Karpas-422 (cell line): ENCODE results near the gene SCRG1. TPM values are rescaled to one million over a fixed set of nuclear protein-coding genes. Genes with fewer than 3 reads are reported as not detected.

Experiments
- DNase-seq: peaks from one replicate; pipeline ENCODE4 v3.0.0-alpha.2; 2015
- H2AFZ ChIP-seq: fragments of 200-600 bp; sonication (generic); 2 replicates; pipeline ENCODE4 v1.6.1; 2014; ENCODE audit warnings: antibody characterized with exemption, low read length, mixed read lengths
- H3K27ac ChIP-seq: fragments of 200-600 bp; sonication (generic); 2 replicates; pipeline ENCODE4 v1.5.1; 2014; ENCODE audit warnings: mild to moderate bottlenecking, low read length, moderate library complexity
- H3K27me3 ChIP-seq: fragments of 200-600 bp; sonication (generic); 2 replicates; pipeline ENCODE4 v1.6.1; 2014; ENCODE audit warnings: low read length, mixed read lengths
- H3K36me3 ChIP-seq: fragments of 200-600 bp; sonication (generic); 2 replicates; pipeline ENCODE4 v1.6.1; 2014; ENCODE audit warnings: low read length, mixed read lengths; ENCODE audit not compliant: insufficient read depth
- H3K4me1 ChIP-seq: fragments of 200-600 bp; sonication (generic); 2 replicates; pipeline ENCODE4 v1.6.1; 2014; ENCODE audit warnings: mild to moderate bottlenecking, low read length, mixed read lengths
- H3K4me2 ChIP-seq: fragments of 200-600 bp; sonication (generic); 2 replicates; pipeline ENCODE4 v1.6.1; 2014; ENCODE audit warnings: low read length, low read depth, mild to moderate bottlenecking; ENCODE audit not compliant: poor library complexity, severe bottlenecking
- H3K4me3 ChIP-seq: fragments of 200-600 bp; sonication (generic); 2 replicates; pipeline ENCODE4 v1.5.1; 2014; ENCODE audit warnings: mild to moderate bottlenecking, antibody characterized with exemption, low read length, mixed read lengths
- H3K79me2 ChIP-seq: fragments of 200-600 bp; sonication (generic); 2 replicates; pipeline ENCODE4 v1.6.1; 2014; ENCODE audit warnings: mild to moderate bottlenecking, low read length, mixed read lengths
- H3K9ac ChIP-seq: fragments of 200-600 bp; sonication (generic); 2 replicates; pipeline ENCODE4 v1.6.0; 2014; ENCODE audit warnings: low read length
- H3K9me2 ChIP-seq: fragments of 200-600 bp; sonication (generic), shearing (Covaris generic); replicated peaks from 2 replicates; pipeline ENCODE4 v1.6.0; 2014; ENCODE audit warnings: mild to moderate bottlenecking, low read length, moderate library complexity; ENCODE audit not compliant: insufficient read depth
- H3K9me3 ChIP-seq: fragments of 300-700, 200-600 bp; sonication (generic); 2 replicates; pipeline ENCODE4 v1.6.1; 2014; ENCODE audit warnings: low read length, mixed read lengths
- H4K20me1 ChIP-seq: fragments of 200-600 bp; sonication (generic); 2 replicates; pipeline ENCODE4 v1.6.1; 2014; ENCODE audit warnings: mild to moderate bottlenecking, antibody characterized with exemption, low read length, low read depth; ENCODE audit not compliant: insufficient read depth
- total RNA-seq: library from RNA; depleted of rRNA; stranded (reverse); fragments of >200 nt; shearing (Covaris generic); gene quantifications from 2 replicates; pipeline ENCODE4 v1.2.3, GENCODE V29; 2014; ENCODE audit warnings: low replicate concordance

SCRG1 gene
- total RNA-seq, 1 experiment from 2014 or later, result not detected

DNA sequence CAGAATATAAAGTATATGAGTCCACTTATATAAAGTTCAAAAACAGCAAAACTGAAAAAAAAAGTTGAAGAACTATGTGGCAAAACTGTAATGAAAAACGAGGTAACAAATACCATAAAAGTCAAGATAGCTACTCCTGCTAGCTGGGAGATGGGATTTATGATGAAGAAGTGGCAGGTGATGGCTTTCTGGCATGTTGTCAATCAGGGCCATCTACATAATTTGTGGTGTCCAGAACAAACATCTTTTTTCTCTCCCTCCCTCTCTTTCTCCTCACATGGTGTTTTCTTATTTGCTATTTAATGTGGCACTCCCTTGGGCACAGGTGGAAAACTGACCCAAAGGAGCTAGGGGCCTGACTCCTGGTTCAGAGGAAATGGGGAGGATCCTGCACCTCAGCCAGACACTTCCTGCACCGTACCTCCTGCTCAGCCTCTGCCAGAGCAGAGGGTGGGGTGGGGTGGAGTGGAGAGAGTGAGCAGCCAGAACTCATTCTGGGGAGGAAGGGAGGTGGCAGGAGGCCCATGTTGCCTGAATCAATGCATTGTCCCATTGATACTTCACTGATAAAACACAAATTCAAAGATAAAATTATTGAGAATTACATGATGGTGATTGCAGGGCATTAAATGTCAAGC is 33.4 kb downstream of the SCRG1 start:
- H3K79me2 ChIP-seq, result no peaks in the 10 kb centered on the region
- H3K4me2 ChIP-seq, result no peak overlapping the region
- no peaks in the 10 kb centered on the region for H4K20me1 ChIP-seq
- H3K9ac ChIP-seq, result no peak overlapping the region
- no peak overlapping the region for H2AFZ ChIP-seq
- no peak overlapping the region for H3K27ac ChIP-seq
- H3K4me1 ChIP-seq, result peaks cover 10% of the 10 kb centered on the region
- H3K9me2 ChIP-seq, result no peaks in the 10 kb centered on the region
- H3K4me3 ChIP-seq, result no peak overlapping the region
- H3K9me3 ChIP-seq, result no peaks in the 10 kb centered on the region
- no peaks in the 10 kb centered on the region for H3K27me3 ChIP-seq
- DNase-seq, result no peak
- H3K36me3 ChIP-seq, result no peaks in the 10 kb centered on the region

- no peak for DNase-seq
- H3K9me3 ChIP-seq, result no peaks in the 10 kb centered on the region
- H3K4me1 ChIP-seq, result peaks cover 6% of the 10 kb centered on the region
- H3K9ac ChIP-seq, result no peak overlapping the region
- no peak overlapping the region for H2AFZ ChIP-seq
- no peak overlapping the region for H3K4me2 ChIP-seq
- no peaks in the 10 kb centered on the region for H3K9me2 ChIP-seq
- H3K27ac ChIP-seq, result no peak overlapping the region
- no peak overlapping the region for H3K4me3 ChIP-seq
- H3K36me3 ChIP-seq, result no peaks in the 10 kb centered on the region
- H3K79me2 ChIP-seq, result no peaks in the 10 kb centered on the region
- H4K20me1 ChIP-seq, result no peaks in the 10 kb centered on the region
- H3K27me3 ChIP-seq, result no peaks in the 10 kb centered on the region
Observed at GRCh38 chr4:173362666-173363065, 36.2 kb downstream of the SCRG1 start.

DNA sequence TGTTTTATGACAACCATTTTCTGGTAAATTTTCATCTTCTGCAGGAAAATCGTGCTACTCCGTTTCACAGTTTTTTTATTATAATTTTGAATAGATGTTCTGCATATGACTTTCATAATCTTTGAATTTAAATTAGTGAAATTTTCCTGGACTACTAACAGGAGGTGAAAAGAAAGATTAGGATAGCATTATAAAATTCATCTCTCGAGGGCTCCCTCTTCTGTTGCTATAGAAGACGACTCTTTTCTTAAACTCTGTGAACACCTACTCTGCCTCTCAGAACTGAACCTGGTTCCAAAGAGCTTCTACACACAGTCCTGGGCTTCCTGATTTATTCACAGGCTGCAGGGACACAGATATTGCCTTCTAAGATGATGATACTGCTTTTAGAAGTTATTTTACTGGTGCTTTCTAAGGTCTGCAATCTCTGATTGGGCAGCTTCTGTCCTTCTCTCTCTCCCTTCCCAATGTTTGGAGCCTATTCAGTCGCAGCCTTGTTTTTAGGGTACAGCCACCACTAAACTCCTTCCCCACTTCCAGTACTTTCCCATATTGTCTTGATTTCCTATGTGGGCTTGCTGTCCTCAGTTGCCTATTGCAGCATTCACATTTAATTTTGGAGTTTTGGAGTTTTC is 38.2 kb downstream of the SCRG1 start:
- DNase-seq, result no peak
- Histone ChIP-seq H3K4me3 (no peak overlapping the region), H3K9ac (no peak overlapping the region), H3K4me2 (no peak overlapping the region), H3K27me3 (no peaks in the 10 kb centered on the region), H4K20me1 (no peaks in the 10 kb centered on the region), H3K36me3 (no peaks in the 10 kb centered on the region), H3K4me1 (peaks cover 6% of the 10 kb centered on the region), H3K9me3 (no peaks in the 10 kb centered on the region), H3K27ac (no peak overlapping the region), H2AFZ (no peak overlapping the region), H3K79me2 (no peaks in the 10 kb centered on the region), H3K9me2 (no peaks in the 10 kb centered on the region)

DNA sequence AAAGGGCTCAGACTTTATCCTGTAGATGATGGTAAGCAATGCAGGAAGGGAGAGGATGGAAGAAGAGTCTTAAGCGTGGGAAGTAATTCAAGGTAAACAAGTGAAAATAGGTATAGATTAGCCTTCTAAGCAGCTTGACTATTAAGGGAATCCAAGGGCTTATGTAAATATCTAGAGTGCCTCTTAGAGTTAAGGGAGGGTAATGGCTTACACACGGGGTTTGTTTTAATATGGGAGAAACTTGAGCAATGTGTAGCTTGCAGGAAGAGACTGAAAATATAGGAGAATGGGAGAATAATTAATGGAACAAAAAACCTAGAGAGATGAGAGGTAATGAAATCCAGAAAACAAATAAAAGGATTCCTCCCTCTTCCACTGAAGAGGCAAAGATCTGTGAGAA is 41.0 kb downstream of the SCRG1 start:
- no peaks in the 10 kb centered on the region for H3K79me2 ChIP-seq
- no peaks in the 10 kb centered on the region for H3K9me2 ChIP-seq
- H3K27ac ChIP-seq, result no peak overlapping the region
- H3K9ac ChIP-seq, result no peak overlapping the region
- peaks cover 6% of the 10 kb centered on the region for H3K4me1 ChIP-seq
- DNase-seq, result no peak
- H3K27me3 ChIP-seq, result no peaks in the 10 kb centered on the region
- no peaks in the 10 kb centered on the region for H3K9me3 ChIP-seq
- H3K4me3 ChIP-seq, result no peak overlapping the region
- no peak overlapping the region for H2AFZ ChIP-seq
- H3K36me3 ChIP-seq, result no peaks in the 10 kb centered on the region
- H3K4me2 ChIP-seq, result no peak overlapping the region
- H4K20me1 ChIP-seq, result no peaks in the 10 kb centered on the region

GRCh38 chr4:173347467-173347866 is 51.4 kb downstream of the SCRG1 start:
- Histone ChIP-seq H3K27ac (no peak overlapping the region), H3K9me3 (no peaks in the 10 kb centered on the region), H3K4me2 (no peak overlapping the region), H3K9ac (no peak overlapping the region), H3K9me2 (no peaks in the 10 kb centered on the region), H3K36me3 (no peaks in the 10 kb centered on the region), H3K4me3 (no peak overlapping the region), H2AFZ (no peak overlapping the region), H4K20me1 (no peaks in the 10 kb centered on the region), H3K27me3 (no peaks in the 10 kb centered on the region), H3K79me2 (no peaks in the 10 kb centered on the region), H3K4me1 (no peaks in the 10 kb centered on the region)
- DNase-seq, result no peak

GRCh38 chr4:173346074-173346473 is 52.8 kb downstream of the SCRG1 start:
- no peak overlapping the region for H3K4me2 ChIP-seq
- no peak for DNase-seq
- H3K4me1 ChIP-seq, result no peaks in the 10 kb centered on the region
- no peaks in the 10 kb centered on the region for H3K9me2 ChIP-seq
- no peak overlapping the region for H3K27ac ChIP-seq
- H2AFZ ChIP-seq, result no peak overlapping the region
- no peaks in the 10 kb centered on the region for H3K27me3 ChIP-seq
- no peak overlapping the region for H3K9ac ChIP-seq
- no peaks in the 10 kb centered on the region for H3K79me2 ChIP-seq
- H4K20me1 ChIP-seq, result no peaks in the 10 kb centered on the region
- H3K36me3 ChIP-seq, result no peaks in the 10 kb centered on the region
- H3K4me3 ChIP-seq, result no peak overlapping the region
- H3K9me3 ChIP-seq, result no peaks in the 10 kb centered on the region

- H4K20me1 ChIP-seq, result no peaks in the 10 kb centered on the region
Observed at GRCh38 chr4:173345648-173346047, 53.3 kb downstream of the SCRG1 start.

GRCh38 chr4:173343832-173344397 is 55.0 kb downstream of the SCRG1 start:
- H3K9me2 ChIP-seq, result no peaks in the 10 kb centered on the region
- no peaks in the 10 kb centered on the region for H3K36me3 ChIP-seq
- no peak overlapping the region for H3K4me2 ChIP-seq
- H3K4me3 ChIP-seq, result no peak overlapping the region
- H3K9ac ChIP-seq, result no peak overlapping the region
- no peaks in the 10 kb centered on the region for H3K4me1 ChIP-seq
- no peaks in the 10 kb centered on the region for H3K27me3 ChIP-seq
- no peaks in the 10 kb centered on the region for H3K9me3 ChIP-seq
- H3K79me2 ChIP-seq, result no peaks in the 10 kb centered on the region
- no peaks in the 10 kb centered on the region for H4K20me1 ChIP-seq
- no peak overlapping the region for H2AFZ ChIP-seq
- H3K27ac ChIP-seq, result no peak overlapping the region
- DNase-seq, result no peak

More at GRCh38 chr4:173345648-173346047, 53.3 kb downstream of the SCRG1 start:
- H3K9ac ChIP-seq, result no peak overlapping the region
- H3K9me3 ChIP-seq, result no peaks in the 10 kb centered on the region
- H3K27me3 ChIP-seq, result no peaks in the 10 kb centered on the region
- H3K36me3 ChIP-seq, result no peaks in the 10 kb centered on the region
- H3K4me1 ChIP-seq, result no peaks in the 10 kb centered on the region
- no peaks in the 10 kb centered on the region for H3K9me2 ChIP-seq
- no peak overlapping the region for H3K4me3 ChIP-seq
- no peak overlapping the region for H3K27ac ChIP-seq
- H3K79me2 ChIP-seq, result no peaks in the 10 kb centered on the region
- no peak for DNase-seq
- H3K4me2 ChIP-seq, result no peak overlapping the region
- no peak overlapping the region for H2AFZ ChIP-seq
